Central memory CD4-positive, alpha-beta T cell (primary cell): ENCODE measurements around the gene LUC7L.
"Not testable (repeated sequence)": the region's sequence is repeated elsewhere in the genome, so short reads cannot be mapped to it uniquely, and the experiment has no call there.

Experiments used
- DNase-seq: peaks from one replicate; pipeline ENCODE4 v3.0.0; 2022

The LUC7L gene

GRCh38 chr16:164134-164823, 65.0 kb downstream of the LUC7L start:
- not testable (repeated sequence) for DNase-seq

- DNase-seq, result not testable (repeated sequence)
Observed at GRCh38 chr16:163696-164095, 65.6 kb downstream of the LUC7L start.

- DNase-seq, result not testable (repeated sequence)
Observed at GRCh38 chr16:163139-163538, 66.1 kb downstream of the LUC7L start.

- DNase-seq, result no peak
Observed at GRCh38 chr16:162271-162991, 66.8 kb downstream of the LUC7L start.

- no peak for DNase-seq
Observed at GRCh38 chr16:160691-161190, 68.5 kb downstream of the LUC7L start.

- DNase-seq, result not testable (repeated sequence)
Observed at GRCh38 chr16:160242-160641, 69.0 kb downstream of the LUC7L start.

- no peak for DNase-seq
Observed at GRCh38 chr16:159136-159849, 70.0 kb downstream of the LUC7L start.

GRCh38 chr16:155031-155398, 74.2 kb downstream of the LUC7L start:
- no peak for DNase-seq

- no peak for DNase-seq
Observed at GRCh38 chr16:154217-155030, 74.8 kb downstream of the LUC7L start.

GRCh38 chr16:153550-154216, 75.6 kb downstream of the LUC7L start:
- not testable (repeated sequence) for DNase-seq

- DNase-seq, result not testable (repeated sequence)
Observed at GRCh38 chr16:153129-153521, 76.1 kb downstream of the LUC7L start.

GRCh38 chr16:152141-153128, 76.8 kb downstream of the LUC7L start, which contains the start of gene HBZ:
Gene HBZ, plus strand, starts transcription at chr16:152644. Its CDS starts 266 bp downstream, at chr16:152910.
- DNase-seq, result no peak

GRCh38 chr16:149024-149660, 80.1 kb downstream of the LUC7L start:
- DNase-seq, result no peak

GRCh38 chr16:146646-147045, 82.6 kb downstream of the LUC7L start:
- DNase-seq, result no peak

GRCh38 chr16:144797-145252, 84.4 kb downstream of the LUC7L start:
- DNase-seq, result no peak

GRCh38 chr16:143456-143855, 85.8 kb downstream of the LUC7L start:
- no peak for DNase-seq

GRCh38 chr16:143047-143446, 86.2 kb downstream of the LUC7L start:
- DNase-seq, result no peak

- DNase-seq, result no peak
Observed at GRCh38 chr16:142405-142967, 86.8 kb downstream of the LUC7L start.

- no peak for DNase-seq
Observed at GRCh38 chr16:140175-140857, 88.9 kb downstream of the LUC7L start.
